CD4-positive, alpha-beta memory T cell (primary cell): Measurements from ENCODE around the gene AIF1L. TPM values are rescaled to one million over a fixed set of nuclear protein-coding genes. Genes with fewer than 3 reads are reported as not detected.

Experiments used
- CTCF ChIA-PET: fragments of 350-600 bp; sonication (Branson Sonifier 250); formaldehyde crosslinking; loops from one replicate; lab custom pipeline; 2021; ENCODE audit warnings: inconsistent platforms; ENCODE audit not compliant: partially characterized antibody; lab: Charles Lee
- POLR2A ChIA-PET: fragments of 350-600 bp; sonication (Branson Sonifier 250); formaldehyde crosslinking; loops from one replicate; lab custom pipeline; 2021; ENCODE audit not compliant: partially characterized antibody; lab: Charles Lee
- DNase-seq, 5 donors: peaks; one replicate each; pipeline versions ENCODE4 v3.0.0 to v3.0.0-alpha.2; 2020 to 2022; ENCODE audit warnings: mixed read lengths in 1 of 5
- H3K27ac ChIP-seq: one replicate; pipeline ENCODE4 v1.7.0; 2013; ENCODE audit warnings: low read depth, low read length
- H3K27me3 ChIP-seq: 2 replicates; pipeline ENCODE4 v1.7.0; 2013; ENCODE audit warnings: mild to moderate bottlenecking, low read length, moderate library complexity; ENCODE audit not compliant: insufficient read depth
- H3K36me3 ChIP-seq: 2 replicates; pipeline ENCODE4 v1.7.0; 2013; ENCODE audit warnings: mild to moderate bottlenecking, low read length, moderate library complexity; ENCODE audit not compliant: insufficient read depth
- H3K4me1 ChIP-seq: 2 replicates; pipeline ENCODE4 v1.7.0; 2013; ENCODE audit warnings: mild to moderate bottlenecking, low read length, moderate library complexity; ENCODE audit not compliant: insufficient read depth
- H3K4me3 ChIP-seq, 2 donors: one replicate each; pipeline ENCODE4 v1.7.0; 2013; ENCODE audit warnings: low read length in 2 of 2, mild to moderate bottlenecking in 1 of 2
- H3K9me3 ChIP-seq, 2 donors: one replicate each; pipeline ENCODE4 v1.7.0; 2013; ENCODE audit warnings: low read length in 2 of 2, control low read depth in 1 of 2; ENCODE audit not compliant: control insufficient read depth in 1 of 2
- H3K27ac Mint-ChIP-seq, 7 donors: one replicate each; pipeline ENCODE4 v1.8.0; 2020 to 2021; ENCODE audit warnings: mixed read lengths in 7 of 7, mild to moderate bottlenecking in 6 of 7, inconsistent platforms in 3 of 7, moderate library complexity in 3 of 7
- H3K27me3 Mint-ChIP-seq, 2 donors: one replicate each; pipeline ENCODE4 v1.8.0; 2020 to 2021; ENCODE audit warnings: mixed read lengths in 2 of 2
- H3K36me3 Mint-ChIP-seq, 2 donors: one replicate each; pipeline ENCODE4 v1.8.0; 2020 to 2021; ENCODE audit warnings: mixed read lengths in 2 of 2, inconsistent platforms in 1 of 2, mild to moderate bottlenecking in 1 of 2
- H3K4me1 Mint-ChIP-seq, 4 donors: one replicate each; pipeline ENCODE4 v1.8.0; 2020 to 2021; ENCODE audit warnings: mixed read lengths in 4 of 4, mild to moderate bottlenecking in 1 of 4
- H3K4me3 Mint-ChIP-seq, 8 donors: one replicate each; pipeline ENCODE4 v1.8.0; 2020 to 2021; ENCODE audit warnings: mixed read lengths in 8 of 8, mild to moderate bottlenecking in 7 of 8, moderate library complexity in 6 of 8, inconsistent platforms in 3 of 8
- H3K9me3 Mint-ChIP-seq, 8 donors: one replicate each; pipeline ENCODE4 v1.8.0; 2020 to 2021; ENCODE audit warnings: mixed read lengths in 8 of 8, mild to moderate bottlenecking in 5 of 8, inconsistent platforms in 3 of 8, moderate library complexity in 1 of 8
- intact Hi-C: fragments of 100-400 bp; cut with micrococcal nuclease; formaldehyde crosslinking; loops from one replicate; pipeline ENCODE4 v1.15.1; 2023
- polyA plus RNA-seq, 2 donors: library from polyadenylated mRNA; unstranded; fragments of 300-500 nt; fragmentation: Illumina TruSeq; gene quantifications; one replicate each; pipeline ENCODE4 v1.2.3, GENCODE V29; 2021
- total RNA-seq, 2 experiments: library from RNA; stranded (reverse); gene quantifications; one replicate each; pipeline ENCODE4 v1.2.3, GENCODE V29; 2021

AIF1L gene
- total and polyA plus RNA-seq, 4 experiments from 2014 or later = 0.15 TPM; not detected in 3

- H3K4me1 ChIP-seq = no peaks in the 10 kb centered on the region
- H3K4me1 Mint-ChIP-seq = no peaks in the 10 kb centered on the region
- intact Hi-C loops = no loop called here
- no peak overlapping the region for H3K27ac Mint-ChIP-seq
- no peaks in the 10 kb centered on the region for H3K9me3 Mint-ChIP-seq
- ChIA-PET CTCF (no interaction called here), POLR2A (interaction anchor here (2.7 kb wide), 1 partner anchor 9 kb away, joined by 7 read pairs; the partner anchor contains the start of gene NUP214)
- H3K36me3 ChIP-seq = no peaks in the 10 kb centered on the region
- H3K27me3 Mint-ChIP-seq = peaks cover 0 to 6% of the 10 kb centered on the region in 2 donors
- no peak overlapping the region for H3K27ac ChIP-seq
- H3K9me3 ChIP-seq = no peaks in the 10 kb centered on the region
- H3K4me3 ChIP-seq = no peak overlapping the region
- DNase-seq = no peak
- no peaks in the 10 kb centered on the region for H3K36me3 Mint-ChIP-seq
- H3K27me3 ChIP-seq = peaks cover 8% of the 10 kb centered on the region
- no peak overlapping the region for H3K4me3 Mint-ChIP-seq
Measured at GRCh38 chr9:131116281-131117120, 20.2 kb downstream of the AIF1L start.

GRCh38 chr9:131117121-131117761 is 20.9 kb downstream of the AIF1L start:
- Mint-ChIP-seq H3K4me1 (no peaks in the 10 kb centered on the region), H3K4me3 (no peak overlapping the region), H3K36me3 (no peaks in the 10 kb centered on the region), H3K27ac (no peak overlapping the region), H3K9me3 (no peaks in the 10 kb centered on the region), H3K27me3 (peaks cover 0 to 6% of the 10 kb centered on the region in 2 donors)
- intact Hi-C loops = no loop called here
- no peaks in the 10 kb centered on the region for H3K9me3 ChIP-seq
- H3K4me1 ChIP-seq = no peaks in the 10 kb centered on the region
- no peaks in the 10 kb centered on the region for H3K36me3 ChIP-seq
- peaks cover 5% of the 10 kb centered on the region for H3K27me3 ChIP-seq
- CTCF ChIA-PET = no interaction called here
- DNase-seq = no peak
- H3K27ac ChIP-seq = no peak overlapping the region
- POLR2A ChIA-PET = interaction anchor here (2.7 kb wide), 1 partner anchor 8 kb away, joined by 7 read pairs; the partner anchor contains the start of gene NUP214
- H3K4me3 ChIP-seq = no peak overlapping the region

- Mint-ChIP-seq H3K9me3 (no peaks in the 10 kb centered on the region), H3K4me3 (no peak overlapping the region), H3K4me1 (no peaks in the 10 kb centered on the region), H3K36me3 (no peaks in the 10 kb centered on the region), H3K27ac (no peak overlapping the region), H3K27me3 (peaks cover 0 to 6% of the 10 kb centered on the region in 2 donors)
- Histone ChIP-seq H3K9me3 (no peaks in the 10 kb centered on the region), H3K27me3 (peaks cover 3% of the 10 kb centered on the region), H3K4me3 (no peak overlapping the region), H3K36me3 (no peaks in the 10 kb centered on the region), H3K27ac (no peak overlapping the region), H3K4me1 (no peaks in the 10 kb centered on the region)
- POLR2A ChIA-PET = interaction anchor here (2.7 kb wide), 1 partner anchor 8 kb away, joined by 7 read pairs; the partner anchor contains the start of gene NUP214
- intact Hi-C loops = no loop called here
- no peak for DNase-seq
- CTCF ChIA-PET = no interaction called here
Measured at GRCh38 chr9:131117762-131118145, 21.4 kb downstream of the AIF1L start.

GRCh38 chr9:131119600-131119999 is 23.3 kb downstream of the AIF1L start:
- H3K4me1 ChIP-seq = peaks cover 1% of the 10 kb centered on the region
- ChIA-PET POLR2A (no interaction called here), CTCF (no interaction called here)
- intact Hi-C loops = no loop called here
- peaks cover 0 to 1% (median under 1%) of the 10 kb centered on the region in 4 donors for H3K4me1 Mint-ChIP-seq
- H3K27me3 ChIP-seq = peaks cover 3% of the 10 kb centered on the region
- H3K36me3 ChIP-seq = no peaks in the 10 kb centered on the region
- H3K36me3 Mint-ChIP-seq = no peaks in the 10 kb centered on the region
- H3K4me3 Mint-ChIP-seq = no peak overlapping the region
- no peak overlapping the region for H3K27ac ChIP-seq
- DNase-seq = no peak
- no peak overlapping the region for H3K4me3 ChIP-seq
- no peaks in the 10 kb centered on the region for H3K9me3 ChIP-seq
- H3K27me3 Mint-ChIP-seq = peaks cover 0 to 6% of the 10 kb centered on the region in 2 donors
- no peaks in the 10 kb centered on the region for H3K9me3 Mint-ChIP-seq
- H3K27ac Mint-ChIP-seq = no peak overlapping the region

- CTCF ChIA-PET = no interaction called here
Measured at GRCh38 chr9:131120620-131121228, 24.4 kb downstream of the AIF1L start.

GRCh38 chr9:131121346-131121745 is 25.0 kb downstream of the AIF1L start:
- H3K4me3 Mint-ChIP-seq = no peak overlapping the region
- intact Hi-C loops = no loop called here
- CTCF ChIA-PET = no interaction called here

More at GRCh38 chr9:131120620-131121228, 24.4 kb downstream of the AIF1L start:
- intact Hi-C loops = no loop called here
- H3K27ac ChIP-seq = no peak overlapping the region
- peaks cover 4% of the 10 kb centered on the region for H3K4me1 ChIP-seq
- DNase-seq = no peak
- Mint-ChIP-seq H3K4me1 (peaks cover 2 to 12% (median 8%) of the 10 kb centered on the region in 4 donors), H3K9me3 (peaks cover 0 to 5% (median 0%) of the 10 kb centered on the region in 8 donors), H3K27me3 (peaks cover 3 to 6% of the 10 kb centered on the region in 2 donors), H3K36me3 (peaks cover 0 to 8% of the 10 kb centered on the region in 2 donors), H3K27ac (no peak overlapping the region), H3K4me3 (peak overlapping the region in 1 of 8 donors; percentile 15)
- no peaks in the 10 kb centered on the region for H3K9me3 ChIP-seq
- no peak overlapping the region for H3K4me3 ChIP-seq
- POLR2A ChIA-PET = no interaction called here
- H3K36me3 ChIP-seq = no peaks in the 10 kb centered on the region
- H3K27me3 ChIP-seq = peaks cover 3% of the 10 kb centered on the region

GRCh38 chr9:131122158-131122557 is 25.8 kb downstream of the AIF1L start:
- H3K4me3 Mint-ChIP-seq = peak overlapping the region in 2 of 8 donors; percentile 15 to 31
- peaks cover 7 to 26% (median 15%) of the 10 kb centered on the region in 4 donors for H3K4me1 Mint-ChIP-seq
- H3K4me1 ChIP-seq = peaks cover 17% of the 10 kb centered on the region
- H3K36me3 ChIP-seq = no peaks in the 10 kb centered on the region
- H3K27me3 Mint-ChIP-seq = peaks cover 3 to 4% of the 10 kb centered on the region in 2 donors
- no peak overlapping the region for H3K27ac ChIP-seq
- peaks cover 0 to 14% of the 10 kb centered on the region in 2 donors for H3K36me3 Mint-ChIP-seq
- ChIA-PET POLR2A (no interaction called here), CTCF (no interaction called here)
- intact Hi-C loops = no loop called here
- H3K9me3 ChIP-seq = no peaks in the 10 kb centered on the region
- no peak for DNase-seq
- peak overlapping the region in 1 of 7 donors; percentile 46 for H3K27ac Mint-ChIP-seq
- peaks cover 0 to 5% (median 0%) of the 10 kb centered on the region in 8 donors for H3K9me3 Mint-ChIP-seq
- H3K4me3 ChIP-seq = no peak overlapping the region
- no peaks in the 10 kb centered on the region for H3K27me3 ChIP-seq

More at GRCh38 chr9:131121346-131121745, 25.0 kb downstream of the AIF1L start:
- peaks cover 2% of the 10 kb centered on the region for H3K27me3 ChIP-seq
- Mint-ChIP-seq H3K27ac (peak overlapping the region in 1 of 7 donors; percentile 19), H3K27me3 (peaks cover 3 to 6% of the 10 kb centered on the region in 2 donors), H3K4me1 (peaks cover 7 to 19% (median 14%) of the 10 kb centered on the region in 4 donors), H3K36me3 (peaks cover 0 to 14% of the 10 kb centered on the region in 2 donors), H3K9me3 (peaks cover 0 to 5% (median 0%) of the 10 kb centered on the region in 8 donors)
- POLR2A ChIA-PET = no interaction called here
- H3K36me3 ChIP-seq = no peaks in the 10 kb centered on the region
- no peaks in the 10 kb centered on the region for H3K9me3 ChIP-seq
- H3K4me1 ChIP-seq = peaks cover 10% of the 10 kb centered on the region
- no peak overlapping the region for H3K27ac ChIP-seq
- no peak overlapping the region for H3K4me3 ChIP-seq
- no peak for DNase-seq
